HepG2 (cell line): ENCODE measurements around the gene ATR. TPM values are rescaled to one million over a fixed set of nuclear protein-coding genes. Genes with fewer than 3 reads are reported as not detected.

Source experiments
- BCL6 ChIP-seq: IDR thresholded peaks from 2 replicates; pipeline ENCODE4 v1.6.1; 2016; ENCODE audit warnings: missing genetic modification reagents, missing compliant biosample characterization
- CEBPG ChIP-seq: IDR thresholded peaks from 2 replicates; pipeline ENCODE4 v1.6.1; 2016
- DNMT1 ChIP-seq: sonication (generic); formaldehyde crosslinking; IDR thresholded peaks from 2 replicates; pipeline ENCODE4 v1.5.1; 2020; ENCODE audit warnings: mild to moderate bottlenecking, missing genetic modification reagents
- FOXA1 ChIP-seq, 2 experiments: fragments of 450-650 bp in 1 of 2; sonication (generic) in 1 of 2; formaldehyde crosslinking in 1 of 2; IDR thresholded peaks; 2 replicates each; pipeline versions ENCODE4 v1.4.0 to v1.6.1; 2016 to 2020; ENCODE audit warnings: missing genetic modification reagents in 1 of 2
- GMEB1 ChIP-seq: sonication (generic); formaldehyde crosslinking; IDR thresholded peaks from 2 replicates; pipeline ENCODE4 v1.5.1; 2020; ENCODE audit warnings: missing genetic modification reagents, mild to moderate bottlenecking, borderline replicate concordance
- HMG20A ChIP-seq: IDR thresholded peaks from 2 replicates; pipeline ENCODE4 v1.6.1; 2016; ENCODE audit warnings: borderline replicate concordance
- IKZF5 ChIP-seq: IDR thresholded peaks from 2 replicates; pipeline ENCODE4 v1.6.1; 2018; ENCODE audit warnings: missing genetic modification reagents, mild to moderate bottlenecking, missing compliant biosample characterization
- ISL2 ChIP-seq: sonication (generic); formaldehyde crosslinking; IDR thresholded peaks from 2 replicates; pipeline ENCODE4 v1.5.0; 2020; ENCODE audit warnings: missing genetic modification reagents
- ISX ChIP-seq: sonication (generic); formaldehyde crosslinking; conservative IDR thresholded peaks from 2 replicates; pipeline ENCODE4 v1.5.0; 2020; ENCODE audit warnings: missing genetic modification reagents
- MIER2 ChIP-seq: IDR thresholded peaks from 2 replicates; pipeline ENCODE4 v1.6.1; 2016; ENCODE audit warnings: missing biosample characterization, missing genetic modification reagents
- NFYC ChIP-seq: IDR thresholded peaks from 2 replicates; pipeline ENCODE4 v1.6.1; 2016; ENCODE audit warnings: missing genetic modification reagents, missing compliant biosample characterization
- PBX2 ChIP-seq: IDR thresholded peaks from 2 replicates; pipeline ENCODE4 v1.6.1; 2016; ENCODE audit warnings: control low read depth
- SMAD3 ChIP-seq: sonication (generic); formaldehyde crosslinking; IDR thresholded peaks from 2 replicates; pipeline ENCODE4 v1.4.0; 2020; ENCODE audit warnings: missing genetic modification reagents
- ZBTB26 ChIP-seq: IDR thresholded peaks from 2 replicates; pipeline ENCODE4 v1.6.1; 2016; ENCODE audit warnings: missing compliant biosample characterization, missing genetic modification reagents, borderline replicate concordance
- ZBTB42 ChIP-seq: sonication (generic); formaldehyde crosslinking; IDR thresholded peaks from 2 replicates; pipeline ENCODE4 v1.5.0; 2020; ENCODE audit warnings: mild to moderate bottlenecking, missing genetic modification reagents
- ZFP36 ChIP-seq: fragments of 150-350 bp; IDR thresholded peaks from 2 replicates; pipeline ENCODE4 v1.6.1; 2018; ENCODE audit warnings: borderline replicate concordance, low read length, low read depth; ENCODE audit not compliant: partially characterized antibody
- ZNF225 ChIP-seq: sonication (generic); formaldehyde crosslinking; IDR thresholded peaks from 2 replicates; pipeline ENCODE4 v1.4.0; 2020; ENCODE audit warnings: mild to moderate bottlenecking, missing genetic modification reagents
- ZNF335 ChIP-seq: sonication (generic); formaldehyde crosslinking; IDR thresholded peaks from 2 replicates; pipeline ENCODE4 v1.4.0; 2020; ENCODE audit warnings: missing genetic modification reagents
- polyA plus RNA-seq, 8 experiments: library from polyadenylated mRNA; depleted of rRNA in 3 of 8; stranded (reverse) in 7 of 8; unstranded in 1 of 8; fragments of >200 nt; fragmentation: Illumina TruSeq in 4 of 8; extraction: Trizol in 4 of 8; gene quantifications; 2 replicates each; pipeline versions ENCODE4 v1.2.1 to v1.2.3, GENCODE V29; 2011 to 2016; ENCODE audit warnings: low read depth in 4 of 8, missing spikeins in 1 of 8, mixed read lengths in 1 of 8; ENCODE audit not compliant: insufficient read depth in 1 of 8
- total RNA-seq, 5 experiments: library from RNA; depleted of rRNA; stranded (reverse); fragments of >200 nt; fragmentation: Illumina TruSeq; extraction: Trizol; gene quantifications; 2 replicates each; pipeline ENCODE4 v1.2.3, GENCODE V29; 2016; ENCODE audit warnings: low read depth in 1 of 5
- TF ChIP-seq, protein P1 (sequence below): IDR thresholded peaks from 2 replicates; pipeline ENCODE4 v1.6.1; 2016; ENCODE audit warnings: low read depth
- TF ChIP-seq, protein P2 (sequence below), 2 experiments: sonication (generic) in 1 of 2; formaldehyde crosslinking in 1 of 2; IDR thresholded peaks; 2 replicates each; pipeline versions ENCODE4 v1.4.0 to v1.6.1; 2018 to 2020; ENCODE audit warnings: missing genetic modification reagents in 2 of 2, borderline replicate concordance in 1 of 2, low read depth in 1 of 2, mild to moderate bottlenecking in 1 of 2, missing biosample characterization in 1 of 2

ATR gene
- total and polyA plus RNA-seq, 2 of the 13 experiments (the other 11 are each of a cell fraction or from before 2014, with no cell fraction given): 6.6 to 17.0 TPM

- TF ChIP-seq, protein P1, sequence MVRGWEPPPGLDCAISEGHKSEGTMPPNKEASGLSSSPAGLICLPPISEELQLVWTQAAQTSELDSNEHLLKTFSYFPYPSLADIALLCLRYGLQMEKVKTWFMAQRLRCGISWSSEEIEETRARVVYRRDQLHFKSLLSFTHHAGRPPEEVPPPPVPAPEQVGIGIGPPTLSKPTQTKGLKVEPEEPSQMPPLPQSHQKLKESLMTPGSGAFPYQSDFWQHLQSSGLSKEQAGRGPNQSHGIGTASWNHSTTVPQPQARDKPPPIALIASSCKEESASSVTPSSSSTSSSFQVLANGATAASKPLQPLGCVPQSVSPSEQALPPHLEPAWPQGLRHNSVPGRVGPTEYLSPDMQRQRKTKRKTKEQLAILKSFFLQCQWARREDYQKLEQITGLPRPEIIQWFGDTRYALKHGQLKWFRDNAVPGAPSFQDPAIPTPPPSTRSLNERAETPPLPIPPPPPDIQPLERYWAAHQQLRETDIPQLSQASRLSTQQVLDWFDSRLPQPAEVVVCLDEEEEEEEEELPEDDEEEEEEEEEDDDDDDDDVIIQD (CRISPR knock-in tag): peak; percentile 98
- TF ChIP-seq MIER2: peak; percentile 85
- TF ChIP-seq ISL2: peak; percentile 90
- peak; percentile 53; the same call in 1 of the 2 replicates for TF ChIP-seq CEBPG (CRISPR knock-in tag)
- peak; percentile 98 for TF ChIP-seq IKZF5 (CRISPR knock-in tag)
- peak; percentile 80; the same call in 1 of the 2 replicates for TF ChIP-seq DNMT1 (CRISPR knock-in tag)
- TF ChIP-seq FOXA1 (IDR thresholded peaks at IDR 0.05): no peak
- peak; percentile 47; the same call in 1 of the 2 replicates for TF ChIP-seq FOXA1 (CRISPR knock-in tag; IDR thresholded peaks at IDR 0.05)
- TF ChIP-seq SMAD3 (CRISPR knock-in tag): peak; percentile 98
- peak; percentile 74; the same call in 1 of the 2 replicates for TF ChIP-seq ZNF335 (CRISPR knock-in tag)
- peak; percentile 20; the same call in 1 of the 2 replicates for TF ChIP-seq HMG20A (CRISPR knock-in tag)
- peak; percentile 74; the same call in 1 of the 2 replicates for TF ChIP-seq ZNF225 (CRISPR knock-in tag)
- peak; percentile 99 for TF ChIP-seq GMEB1 (CRISPR knock-in tag)
- TF ChIP-seq NFYC (CRISPR knock-in tag): peak; percentile 52
- no peak for TF ChIP-seq PBX2
- 0 out of 2 replicates have a peak, but pooled peaks have one; percentile 58 for TF ChIP-seq ZBTB42 (CRISPR knock-in tag)
- no peak for TF ChIP-seq ZFP36
- TF ChIP-seq, protein P2, sequence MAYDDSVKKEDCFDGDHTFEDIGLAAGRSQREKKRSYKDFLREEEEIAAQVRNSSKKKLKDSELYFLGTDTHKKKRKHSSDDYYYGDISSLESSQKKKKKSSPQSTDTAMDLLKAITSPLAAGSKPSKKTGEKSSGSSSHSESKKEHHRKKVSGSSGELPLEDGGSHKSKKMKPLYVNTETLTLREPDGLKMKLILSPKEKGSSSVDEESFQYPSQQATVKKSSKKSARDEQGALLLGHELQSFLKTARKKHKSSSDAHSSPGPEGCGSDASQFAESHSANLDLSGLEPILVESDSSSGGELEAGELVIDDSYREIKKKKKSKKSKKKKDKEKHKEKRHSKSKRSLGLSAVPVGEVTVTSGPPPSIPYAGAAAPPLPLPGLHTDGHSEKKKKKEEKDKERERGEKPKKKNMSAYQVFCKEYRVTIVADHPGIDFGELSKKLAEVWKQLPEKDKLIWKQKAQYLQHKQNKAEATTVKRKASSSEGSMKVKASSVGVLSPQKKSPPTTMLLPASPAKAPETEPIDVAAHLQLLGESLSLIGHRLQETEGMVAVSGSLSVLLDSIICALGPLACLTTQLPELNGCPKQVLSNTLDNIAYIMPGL (CRISPR knock-in tag; IDR thresholded peaks at IDR 0.05; ENCODE audit: borderline replicate concordance in 1 of 2, low read depth in 1 of 2): peak; percentile 91 to 92; a peak in 3 of 4 replicates
- TF ChIP-seq ISX (CRISPR knock-in tag): peak; percentile 71; the same call in 1 of the 2 replicates
- peak; percentile 66 for TF ChIP-seq BCL6 (CRISPR knock-in tag)
- peak; percentile 87; the same call in 1 of the 2 replicates for TF ChIP-seq ZBTB26
These were observed at the start of gene ATR (continued) for GRCh38 chr3:142578329-142579223.
